K562 (cell line): ENCODE measurements around the gene CEP72. TPM values are rescaled to one million over a fixed set of nuclear protein-coding genes. Genes with fewer than 3 reads are reported as not detected.

Experiments
- ATAC-seq: fragments of 200-7000 bp; cut with Tn5 transposase; 3 replicates; pipeline ENCODE4 v1.9.1; 2020; ENCODE audit warnings: moderate library complexity
- BruUV-seq: library from RNA; stranded (reverse); fragments of 400-500 nt; replicated peaks from 2 replicates; lab custom pipeline; 2021; lab: Mats Ljungman, UMichigan
- CTCF ChIA-PET: fragments of 300-600 bp; formaldehyde crosslinking; extraction: SDS; loops from one replicate; lab custom pipeline; 2021; ENCODE audit warnings: low intra/inter-chr PET ratio; lab: Yijun Ruan, JAX
- POLR2A ChIA-PET: fragments of 300-600, 350-650 bp; sonication (Branson Sonifier 250); formaldehyde crosslinking; extraction: SDS; loops from one replicate; lab custom pipeline; 2021; ENCODE audit warnings: antibody characterized with exemption, inconsistent platforms; lab: Yijun Ruan, JAX
- DNase-seq, 4 experiments: peaks; one replicate each; pipeline versions ENCODE4 v3.0.0 to v3.0.0-alpha.2; 2011 to 2018; ENCODE audit warnings: low spot score in 3 of 4, mixed read lengths in 3 of 4; ENCODE audit errors: extremely low read depth in 1 of 4
- FAIRE-seq: peaks from 2 replicates; lab custom pipeline; 2011; peaks lifted over from hg19 to GRCh38; lab: Jason Lieb, UNC
- H2AFZ ChIP-seq: 2 replicates; pipeline ENCODE4 v1.6.0; 2011; ENCODE audit warnings: low read depth, low read length, control low read depth, inconsistent platforms
- H3K27ac ChIP-seq: fragments of 200-600 bp; 3 replicates; pipeline ENCODE4 v1.8.0; 2011; ENCODE audit warnings: low read depth, mild to moderate bottlenecking, control low read depth, inconsistent platforms, low read length, moderate library complexity, mixed read lengths; ENCODE audit errors: extremely low read depth
- H3K27me3 ChIP-seq, 2 experiments: fragments of 300-600 bp in 1 of 2; 2 replicates in 1 of 2; 3 replicates in 1 of 2; pipeline versions ENCODE4 v1.6.0 to v1.8.0; 2011; ENCODE audit warnings: inconsistent platforms in 2 of 2, low read length in 2 of 2, mild to moderate bottlenecking in 1 of 2, mixed read lengths in 1 of 2, moderate library complexity in 1 of 2; ENCODE audit not compliant: control insufficient read depth in 2 of 2, insufficient read depth in 2 of 2
- H3K36me3 ChIP-seq: fragments of 300-600 bp; 3 replicates; pipeline ENCODE4 v1.8.0; 2011; ENCODE audit warnings: mild to moderate bottlenecking, low read length, inconsistent platforms; ENCODE audit not compliant: control insufficient read depth, insufficient read depth
- H3K4me1 ChIP-seq, 2 experiments: fragments of 200-600 bp in 1 of 2; replicated peaks in 1 of 2; 2 replicates in 1 of 2; 3 replicates in 1 of 2; pipeline versions ENCODE4 v1.5.1 to v1.8.0; 2011; ENCODE audit warnings: inconsistent platforms in 2 of 2, low read length in 2 of 2, mild to moderate bottlenecking in 1 of 2, mixed read lengths in 1 of 2, moderate library complexity in 1 of 2; ENCODE audit not compliant: control insufficient read depth in 2 of 2, insufficient read depth in 2 of 2
- H3K4me2 ChIP-seq: 2 replicates; pipeline ENCODE4 v1.6.1; 2011; ENCODE audit warnings: low read length, control low read depth, inconsistent platforms, mixed read lengths; ENCODE audit not compliant: insufficient read depth
- H3K4me3 ChIP-seq: fragments of 200-600 bp; sonication (generic), shearing (Covaris generic); 2 replicates; pipeline ENCODE4 v1.5.1; 2016; ENCODE audit warnings: control low read depth, inconsistent platforms
- H3K79me2 ChIP-seq: fragments of 200-600 bp; 3 replicates; pipeline ENCODE4 v1.8.0; 2011; ENCODE audit warnings: low read length, inconsistent platforms; ENCODE audit not compliant: control insufficient read depth, insufficient read depth
- H3K9ac ChIP-seq, 2 experiments: 2 replicates each; pipeline versions ENCODE4 v1.6.0 to v1.6.1; 2011; ENCODE audit warnings: low read depth in 2 of 2, low read length in 2 of 2, control low read depth in 1 of 2, inconsistent platforms in 1 of 2, mild to moderate bottlenecking in 1 of 2, mixed read lengths in 1 of 2; ENCODE audit not compliant: insufficient read depth in 1 of 2
- H3K9me1 ChIP-seq: one replicate; pipeline ENCODE4 v1.6.0; 2011; ENCODE audit warnings: inconsistent platforms, mild to moderate bottlenecking, low read length, moderate library complexity; ENCODE audit not compliant: control insufficient read depth, insufficient read depth
- H3K9me3 ChIP-seq: replicated peaks from 2 replicates; pipeline ENCODE4 v1.5.1; 2011; ENCODE audit warnings: low read depth, low read length, inconsistent platforms; ENCODE audit not compliant: control insufficient read depth, insufficient read depth
- H4K20me1 ChIP-seq: replicated peaks from 2 replicates; pipeline ENCODE4 v1.6.1; 2011; ENCODE audit warnings: low read length, inconsistent platforms, mixed read lengths; ENCODE audit not compliant: control insufficient read depth, insufficient read depth
- SOX6 ChIP-seq: fragments of 450-650 bp; IDR thresholded peaks from 2 replicates; pipeline ENCODE4 v1.6.1; 2014; ENCODE audit warnings: mild to moderate bottlenecking
- ZNF444 ChIP-seq: fragments of 250-450 bp; sonication (Bioruptor Pico); IDR thresholded peaks from 2 replicates; pipeline ENCODE4 v1.4.0; 2020; ENCODE audit warnings: mild to moderate bottlenecking, moderate library complexity
- WGBS: fragments of 100-300 bp; shearing (Covaris generic); methylation state at CpG from one replicate; pipeline ENCODE4 v1.1.6; 2016; ENCODE audit warnings: low coverage, mixed read lengths; ENCODE audit not compliant: insufficient coverage; ENCODE audit errors: missing lambda C conversion rate; 5-methylcytosine and 5-hydroxymethylcytosine counted together
- in situ Hi-C: fragments of 300-500 bp; cut with MboI; formaldehyde crosslinking; loops from 4 replicates; pipeline ENCODE4 v1.15.0; 2018; ENCODE audit warnings: inconsistent platforms, mixed read lengths
- intact Hi-C: fragments of 100-400 bp; cut with micrococcal nuclease; formaldehyde crosslinking; loops from 2 replicates; pipeline ENCODE4 v1.14.2; 2022
- polyA plus RNA-seq, 8 experiments: library from polyadenylated mRNA; depleted of rRNA in 4 of 8; stranded (reverse) in 5 of 8; unstranded in 3 of 8; fragments of >200 nt; fragmentation: Nextera tagmentation in 2 of 8; fragmentation: Illumina TruSeq in 1 of 8; extraction: Ambion mirVana in 2 of 8; extraction: Trizol in 1 of 8; gene quantifications; 2 replicates each; pipeline versions ENCODE4 v1.2.1 to v1.2.3, GENCODE V29; 2011 to 2014; ENCODE audit warnings: inconsistent platforms in 1 of 8, missing spikeins in 1 of 8
- total RNA-seq, 7 experiments: library from RNA; depleted of rRNA in 6 of 7; stranded (reverse); fragments of >200 nt in 6 of 7; fragmentation: Illumina TruSeq in 2 of 7; extraction: Trizol in 2 of 7; gene quantifications; 2 replicates each; pipeline versions ENCODE4 v1.2.1 to v1.2.3, GENCODE V29; 2011 to 2021; ENCODE audit warnings: low replicate concordance in 1 of 7
- TF ChIP-seq, protein P1 (sequence below): fragments of 250-450 bp; sonication (Bioruptor Pico); IDR thresholded peaks from 2 replicates; pipeline ENCODE4 v1.9.0; 2021; ENCODE audit warnings: mild to moderate bottlenecking, inconsistent platforms

CEP72 gene
- total and polyA plus RNA-seq, 9 of the 15 experiments (the other 6 are each of a cell fraction or from before 2014, with no cell fraction given) = 0.89 to 38.1 (median 14.2) TPM

DNA sequence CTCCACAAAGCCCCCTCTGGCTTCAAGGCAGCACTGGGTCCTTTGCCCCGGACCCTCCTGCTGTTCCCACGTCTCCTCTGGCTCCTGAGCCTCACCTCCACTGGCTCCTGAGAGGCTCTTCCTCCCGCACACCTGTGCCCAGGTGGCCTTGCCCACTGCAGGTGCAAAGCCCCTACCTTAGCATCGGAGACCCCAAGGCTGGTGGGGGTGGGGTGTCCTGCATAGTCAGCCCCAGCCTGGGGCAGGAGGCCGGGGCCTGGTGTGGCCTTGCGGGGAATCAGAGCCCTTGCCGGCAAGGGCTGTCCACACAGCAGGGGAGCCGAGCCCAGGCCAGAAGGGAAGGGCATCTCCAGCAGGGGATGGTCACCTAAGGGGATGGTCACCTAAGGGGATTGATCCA is 41.3 kb upstream of the CEP72 start:
- FAIRE-seq (no peak), DNase-seq (no peak), ATAC-seq (no peak)
- H3K4me1 ChIP-seq = peaks cover 0 to 30% of the 10 kb centered on the region in 2 experiments; a peak in 2 of 5 replicates
- no peaks in the 10 kb centered on the region for H3K79me2 ChIP-seq
- peaks cover 55 to 87% of the 10 kb centered on the region in 2 experiments for H3K27me3 ChIP-seq
- no TSS peak for BruUV-seq
- 2% methylated on average over 8 of the region's 8 CpGs for WGBS
- no peak overlapping the region for H3K9ac ChIP-seq
- H3K4me3 ChIP-seq = no peak overlapping the region
- H3K27ac ChIP-seq = no peak overlapping the region
- H3K4me2 ChIP-seq = no peak overlapping the region
- in situ Hi-C loops = no loop called here
- no peak overlapping the region for H2AFZ ChIP-seq
- TF ChIP-seq SOX6 (no peak), ZNF444 (CRISPR knock-in tag) (no peak)
- TF ChIP-seq, protein P1, sequence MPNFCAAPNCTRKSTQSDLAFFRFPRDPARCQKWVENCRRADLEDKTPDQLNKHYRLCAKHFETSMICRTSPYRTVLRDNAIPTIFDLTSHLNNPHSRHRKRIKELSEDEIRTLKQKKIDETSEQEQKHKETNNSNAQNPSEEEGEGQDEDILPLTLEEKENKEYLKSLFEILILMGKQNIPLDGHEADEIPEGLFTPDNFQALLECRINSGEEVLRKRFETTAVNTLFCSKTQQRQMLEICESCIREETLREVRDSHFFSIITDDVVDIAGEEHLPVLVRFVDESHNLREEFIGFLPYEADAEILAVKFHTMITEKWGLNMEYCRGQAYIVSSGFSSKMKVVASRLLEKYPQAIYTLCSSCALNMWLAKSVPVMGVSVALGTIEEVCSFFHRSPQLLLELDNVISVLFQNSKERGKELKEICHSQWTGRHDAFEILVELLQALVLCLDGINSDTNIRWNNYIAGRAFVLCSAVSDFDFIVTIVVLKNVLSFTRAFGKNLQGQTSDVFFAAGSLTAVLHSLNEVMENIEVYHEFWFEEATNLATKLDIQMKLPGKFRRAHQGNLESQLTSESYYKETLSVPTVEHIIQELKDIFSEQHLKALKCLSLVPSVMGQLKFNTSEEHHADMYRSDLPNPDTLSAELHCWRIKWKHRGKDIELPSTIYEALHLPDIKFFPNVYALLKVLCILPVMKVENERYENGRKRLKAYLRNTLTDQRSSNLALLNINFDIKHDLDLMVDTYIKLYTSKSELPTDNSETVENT (CRISPR knock-in tag) = no peak
- ChIA-PET POLR2A (interaction anchor here (1.2 to 1.5 kb wide), 2 partner anchors 11 to 34 kb away, joined by 3 to 4 read pairs; no protein-coding TSS in a partner anchor), CTCF (no interaction called here)
- no peaks in the 10 kb centered on the region for H3K36me3 ChIP-seq
- intact Hi-C loops = no loop called here
- no peaks in the 10 kb centered on the region for H3K9me3 ChIP-seq
- no peaks in the 10 kb centered on the region for H4K20me1 ChIP-seq
- no peaks in the 10 kb centered on the region for H3K9me1 ChIP-seq
